WTC11 (cell line): Measurements from ENCODE around the gene CAMK2A. TPM values are rescaled to one million over a fixed set of nuclear protein-coding genes. Genes with fewer than 3 reads are reported as not detected.
A peak's percentile ranks its signal among the peaks of the same experiment; 100 is the strongest.

ENCODE experiments used
- CBFB ChIP-seq: sonication (generic); formaldehyde crosslinking; IDR thresholded peaks from 2 replicates; pipeline ENCODE4 v1.8.1; 2022; ENCODE audit warnings: mild to moderate bottlenecking, low read depth, missing genetic modification reagents
- ETV6 ChIP-seq: sonication (generic); formaldehyde crosslinking; IDR thresholded peaks from 2 replicates; pipeline ENCODE4 v1.8.1; 2022; ENCODE audit warnings: mild to moderate bottlenecking, missing genetic modification reagents
- FOXJ3 ChIP-seq: sonication (generic); formaldehyde crosslinking; IDR thresholded peaks from 2 replicates; pipeline ENCODE4 v1.9.0; 2021; ENCODE audit warnings: missing genetic modification reagents, mild to moderate bottlenecking, borderline replicate concordance
- FOXK1 ChIP-seq: sonication (generic); formaldehyde crosslinking; IDR thresholded peaks from 2 replicates; pipeline ENCODE4 v1.8.0; 2022; ENCODE audit warnings: mild to moderate bottlenecking, moderate library complexity, missing genetic modification reagents
- MYBL2 ChIP-seq: sonication (generic); formaldehyde crosslinking; IDR thresholded peaks from 2 replicates; pipeline ENCODE4 v1.8.1; 2023; ENCODE audit warnings: mild to moderate bottlenecking, moderate library complexity, missing genetic modification reagents
- NFE2L1 ChIP-seq: sonication (generic); formaldehyde crosslinking; IDR thresholded peaks from 2 replicates; pipeline ENCODE4 v1.8.1; 2023; ENCODE audit warnings: missing genetic modification reagents
- NFYB ChIP-seq: sonication (generic); formaldehyde crosslinking; conservative IDR thresholded peaks from 2 replicates; pipeline ENCODE4 v1.8.0; 2022; ENCODE audit warnings: low read depth, missing genetic modification reagents
- NR1H2 ChIP-seq: sonication (generic); formaldehyde crosslinking; IDR thresholded peaks from 2 replicates; pipeline ENCODE4 v1.9.0; 2021; ENCODE audit warnings: mild to moderate bottlenecking, moderate library complexity, missing genetic modification reagents
- NR3C1 ChIP-seq: sonication (generic); formaldehyde crosslinking; conservative IDR thresholded peaks from 2 replicates; pipeline ENCODE4 v1.8.1; 2023; ENCODE audit warnings: low read depth, mild to moderate bottlenecking, missing genetic modification reagents
- PRRX2 ChIP-seq: fragments of 250-450 bp; sonication (Bioruptor Pico); IDR thresholded peaks from 2 replicates; pipeline ENCODE4 v1.8.0; 2021; ENCODE audit warnings: mild to moderate bottlenecking
- RELA ChIP-seq: sonication (generic); formaldehyde crosslinking; IDR thresholded peaks from 2 replicates; pipeline ENCODE4 v1.8.1; 2022; ENCODE audit warnings: missing genetic modification reagents, mild to moderate bottlenecking, borderline replicate concordance
- TP53 ChIP-seq: sonication (generic); formaldehyde crosslinking; IDR thresholded peaks from 2 replicates; pipeline ENCODE4 v1.8.1; 2023; ENCODE audit warnings: mild to moderate bottlenecking, missing genetic modification reagents
- ZNF121 ChIP-seq: sonication (generic); formaldehyde crosslinking; IDR thresholded peaks from 2 replicates; pipeline ENCODE4 v1.8.0; 2023; ENCODE audit warnings: missing genetic modification reagents
- ZNF263 ChIP-seq: sonication (generic); formaldehyde crosslinking; IDR thresholded peaks from 2 replicates; pipeline ENCODE4 v1.8.1; 2022; ENCODE audit warnings: low read depth, mild to moderate bottlenecking, moderate library complexity, missing genetic modification reagents
- ZNF423 ChIP-seq: fragments of 250-450 bp; sonication (Bioruptor Pico); IDR thresholded peaks from 2 replicates; pipeline ENCODE4 v2.1.2; 2022; ENCODE audit warnings: mild to moderate bottlenecking, moderate library complexity
- total RNA-seq: library from RNA; stranded (reverse); gene quantifications from 3 replicates; pipeline ENCODE4 v1.2.3, GENCODE V29; 2021
- TF ChIP-seq, protein P1 (sequence below): sonication (generic); formaldehyde crosslinking; IDR thresholded peaks from 2 replicates; pipeline ENCODE4 v1.8.1; 2023; ENCODE audit warnings: mild to moderate bottlenecking, missing genetic modification reagents, moderate library complexity
- TF ChIP-seq, protein P2 (sequence below): sonication (generic); formaldehyde crosslinking; conservative IDR thresholded peaks from 2 replicates; pipeline ENCODE4 v1.8.1; 2023; ENCODE audit warnings: mild to moderate bottlenecking, low read depth, missing genetic modification reagents, moderate library complexity
- TF ChIP-seq, protein P3 (sequence below): sonication (generic); formaldehyde crosslinking; IDR thresholded peaks from 2 replicates; pipeline ENCODE4 v1.8.0; 2023; ENCODE audit warnings: missing genetic modification reagents
- TF ChIP-seq, protein P4 (sequence below): sonication (generic); formaldehyde crosslinking; IDR thresholded peaks from 2 replicates; pipeline ENCODE4 v1.8.1; 2022; ENCODE audit warnings: low read depth, missing genetic modification reagents, borderline replicate concordance
- TF ChIP-seq, protein P5 (sequence below): sonication (generic); formaldehyde crosslinking; conservative IDR thresholded peaks from 2 replicates; pipeline ENCODE4 v1.8.1; 2022; ENCODE audit warnings: mild to moderate bottlenecking, missing genetic modification reagents
- TF ChIP-seq, protein P6 (sequence below): sonication (generic); formaldehyde crosslinking; IDR thresholded peaks from 2 replicates; pipeline ENCODE4 v1.8.0; 2022; ENCODE audit warnings: missing genetic modification reagents

CAMK2A gene
- total RNA-seq, 1 experiment from 2014 or later = 0.13 TPM

DNA sequence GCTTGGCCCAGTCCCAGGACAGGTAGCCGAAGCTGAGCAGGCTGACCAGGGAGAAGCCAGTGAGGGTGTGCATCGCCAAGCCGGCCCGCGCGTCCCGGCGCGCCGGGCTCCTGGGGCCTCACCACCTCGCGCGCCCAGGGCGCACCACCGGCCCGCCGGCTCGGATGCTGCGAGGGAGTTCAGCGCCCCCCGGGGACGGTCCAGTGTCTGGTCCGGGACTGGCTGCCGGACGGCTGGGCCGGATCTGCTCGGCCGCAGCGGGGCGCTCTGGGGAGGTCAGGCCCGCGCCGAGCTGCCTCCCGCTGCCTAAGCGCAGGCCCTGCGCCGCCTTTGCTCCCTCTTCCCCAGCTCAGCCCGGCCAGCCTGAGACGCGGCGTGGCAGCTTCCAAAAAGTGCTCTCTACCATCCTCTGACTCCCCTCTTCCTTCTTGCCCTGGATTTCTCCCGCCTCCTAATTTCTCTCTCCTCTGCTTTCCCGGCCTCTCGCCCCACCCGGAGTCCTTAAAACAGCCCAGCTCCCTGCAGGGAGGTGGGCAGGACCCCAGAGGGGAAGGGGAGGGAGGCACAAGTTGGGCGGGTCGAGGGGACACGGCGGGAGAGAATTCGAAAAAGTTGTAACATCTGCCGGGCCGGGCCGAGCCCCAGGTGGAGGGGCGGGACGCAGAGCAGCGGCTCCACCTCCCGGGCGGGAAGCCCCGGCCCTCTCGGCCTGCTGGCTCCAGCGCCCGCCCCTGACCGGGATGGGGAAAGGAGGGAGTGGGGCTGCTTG, 12.9 kb upstream of the CAMK2A start, which contains the start of gene ARSI (continued):
- TF ChIP-seq NR1H2 (CRISPR knock-in tag) (no peak), NFYB (CRISPR knock-in tag) (no peak), NR3C1 (peak; percentile 70; the same call in 1 of the 2 replicates), ZNF121 (CRISPR knock-in tag) (no peak; the same call in 1 of the 2 replicates), PRRX2 (CRISPR knock-in tag) (no peak), NFE2L1 (CRISPR knock-in tag) (peak; percentile 12; the same call in 1 of the 2 replicates), RELA (CRISPR knock-in tag) (no peak), ETV6 (CRISPR knock-in tag) (no peak), CBFB (no peak), ZNF423 (CRISPR knock-in tag) (peak; percentile 38; the same call in 1 of the 2 replicates), FOXJ3 (CRISPR knock-in tag) (no peak), MYBL2 (0 out of 2 replicates have a peak, but pooled peaks have one; percentile 35), TP53 (peak; percentile 36; the same call in 1 of the 2 replicates), FOXK1 (CRISPR knock-in tag) (no peak), ZNF263 (no peak)
- TF ChIP-seq, protein P1, sequence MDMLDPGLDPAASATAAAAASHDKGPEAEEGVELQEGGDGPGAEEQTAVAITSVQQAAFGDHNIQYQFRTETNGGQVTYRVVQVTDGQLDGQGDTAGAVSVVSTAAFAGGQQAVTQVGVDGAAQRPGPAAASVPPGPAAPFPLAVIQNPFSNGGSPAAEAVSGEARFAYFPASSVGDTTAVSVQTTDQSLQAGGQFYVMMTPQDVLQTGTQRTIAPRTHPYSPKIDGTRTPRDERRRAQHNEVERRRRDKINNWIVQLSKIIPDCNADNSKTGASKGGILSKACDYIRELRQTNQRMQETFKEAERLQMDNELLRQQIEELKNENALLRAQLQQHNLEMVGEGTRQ (CRISPR knock-in tag) = no peak
- TF ChIP-seq, protein P2, sequence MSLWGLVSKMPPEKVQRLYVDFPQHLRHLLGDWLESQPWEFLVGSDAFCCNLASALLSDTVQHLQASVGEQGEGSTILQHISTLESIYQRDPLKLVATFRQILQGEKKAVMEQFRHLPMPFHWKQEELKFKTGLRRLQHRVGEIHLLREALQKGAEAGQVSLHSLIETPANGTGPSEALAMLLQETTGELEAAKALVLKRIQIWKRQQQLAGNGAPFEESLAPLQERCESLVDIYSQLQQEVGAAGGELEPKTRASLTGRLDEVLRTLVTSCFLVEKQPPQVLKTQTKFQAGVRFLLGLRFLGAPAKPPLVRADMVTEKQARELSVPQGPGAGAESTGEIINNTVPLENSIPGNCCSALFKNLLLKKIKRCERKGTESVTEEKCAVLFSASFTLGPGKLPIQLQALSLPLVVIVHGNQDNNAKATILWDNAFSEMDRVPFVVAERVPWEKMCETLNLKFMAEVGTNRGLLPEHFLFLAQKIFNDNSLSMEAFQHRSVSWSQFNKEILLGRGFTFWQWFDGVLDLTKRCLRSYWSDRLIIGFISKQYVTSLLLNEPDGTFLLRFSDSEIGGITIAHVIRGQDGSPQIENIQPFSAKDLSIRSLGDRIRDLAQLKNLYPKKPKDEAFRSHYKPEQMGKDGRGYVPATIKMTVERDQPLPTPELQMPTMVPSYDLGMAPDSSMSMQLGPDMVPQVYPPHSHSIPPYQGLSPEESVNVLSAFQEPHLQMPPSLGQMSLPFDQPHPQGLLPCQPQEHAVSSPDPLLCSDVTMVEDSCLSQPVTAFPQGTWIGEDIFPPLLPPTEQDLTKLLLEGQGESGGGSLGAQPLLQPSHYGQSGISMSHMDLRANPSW (CRISPR knock-in tag) = no peak
- TF ChIP-seq, protein P3, sequence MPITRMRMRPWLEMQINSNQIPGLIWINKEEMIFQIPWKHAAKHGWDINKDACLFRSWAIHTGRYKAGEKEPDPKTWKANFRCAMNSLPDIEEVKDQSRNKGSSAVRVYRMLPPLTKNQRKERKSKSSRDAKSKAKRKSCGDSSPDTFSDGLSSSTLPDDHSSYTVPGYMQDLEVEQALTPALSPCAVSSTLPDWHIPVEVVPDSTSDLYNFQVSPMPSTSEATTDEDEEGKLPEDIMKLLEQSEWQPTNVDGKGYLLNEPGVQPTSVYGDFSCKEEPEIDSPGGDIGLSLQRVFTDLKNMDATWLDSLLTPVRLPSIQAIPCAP (CRISPR knock-in tag) = no peak
- TF ChIP-seq, protein P4, sequence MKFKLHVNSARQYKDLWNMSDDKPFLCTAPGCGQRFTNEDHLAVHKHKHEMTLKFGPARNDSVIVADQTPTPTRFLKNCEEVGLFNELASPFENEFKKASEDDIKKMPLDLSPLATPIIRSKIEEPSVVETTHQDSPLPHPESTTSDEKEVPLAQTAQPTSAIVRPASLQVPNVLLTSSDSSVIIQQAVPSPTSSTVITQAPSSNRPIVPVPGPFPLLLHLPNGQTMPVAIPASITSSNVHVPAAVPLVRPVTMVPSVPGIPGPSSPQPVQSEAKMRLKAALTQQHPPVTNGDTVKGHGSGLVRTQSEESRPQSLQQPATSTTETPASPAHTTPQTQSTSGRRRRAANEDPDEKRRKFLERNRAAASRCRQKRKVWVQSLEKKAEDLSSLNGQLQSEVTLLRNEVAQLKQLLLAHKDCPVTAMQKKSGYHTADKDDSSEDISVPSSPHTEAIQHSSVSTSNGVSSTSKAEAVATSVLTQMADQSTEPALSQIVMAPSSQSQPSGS = no peak
- TF ChIP-seq, protein P5, sequence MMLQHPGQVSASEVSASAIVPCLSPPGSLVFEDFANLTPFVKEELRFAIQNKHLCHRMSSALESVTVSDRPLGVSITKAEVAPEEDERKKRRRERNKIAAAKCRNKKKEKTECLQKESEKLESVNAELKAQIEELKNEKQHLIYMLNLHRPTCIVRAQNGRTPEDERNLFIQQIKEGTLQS (CRISPR knock-in tag) = no peak
- TF ChIP-seq, protein P6, sequence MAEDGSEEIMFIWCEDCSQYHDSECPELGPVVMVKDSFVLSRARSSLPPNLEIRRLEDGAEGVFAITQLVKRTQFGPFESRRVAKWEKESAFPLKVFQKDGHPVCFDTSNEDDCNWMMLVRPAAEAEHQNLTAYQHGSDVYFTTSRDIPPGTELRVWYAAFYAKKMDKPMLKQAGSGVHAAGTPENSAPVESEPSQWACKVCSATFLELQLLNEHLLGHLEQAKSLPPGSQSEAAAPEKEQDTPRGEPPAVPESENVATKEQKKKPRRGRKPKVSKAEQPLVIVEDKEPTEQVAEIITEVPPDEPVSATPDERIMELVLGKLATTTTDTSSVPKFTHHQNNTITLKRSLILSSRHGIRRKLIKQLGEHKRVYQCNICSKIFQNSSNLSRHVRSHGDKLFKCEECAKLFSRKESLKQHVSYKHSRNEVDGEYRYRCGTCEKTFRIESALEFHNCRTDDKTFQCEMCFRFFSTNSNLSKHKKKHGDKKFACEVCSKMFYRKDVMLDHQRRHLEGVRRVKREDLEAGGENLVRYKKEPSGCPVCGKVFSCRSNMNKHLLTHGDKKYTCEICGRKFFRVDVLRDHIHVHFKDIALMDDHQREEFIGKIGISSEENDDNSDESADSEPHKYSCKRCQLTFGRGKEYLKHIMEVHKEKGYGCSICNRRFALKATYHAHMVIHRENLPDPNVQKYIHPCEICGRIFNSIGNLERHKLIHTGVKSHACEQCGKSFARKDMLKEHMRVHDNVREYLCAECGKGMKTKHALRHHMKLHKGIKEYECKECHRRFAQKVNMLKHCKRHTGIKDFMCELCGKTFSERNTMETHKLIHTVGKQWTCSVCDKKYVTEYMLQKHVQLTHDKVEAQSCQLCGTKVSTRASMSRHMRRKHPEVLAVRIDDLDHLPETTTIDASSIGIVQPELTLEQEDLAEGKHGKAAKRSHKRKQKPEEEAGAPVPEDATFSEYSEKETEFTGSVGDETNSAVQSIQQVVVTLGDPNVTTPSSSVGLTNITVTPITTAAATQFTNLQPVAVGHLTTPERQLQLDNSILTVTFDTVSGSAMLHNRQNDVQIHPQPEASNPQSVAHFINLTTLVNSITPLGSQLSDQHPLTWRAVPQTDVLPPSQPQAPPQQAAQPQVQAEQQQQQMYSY = no peak
- TF ChIP-seq, all 79 proteins: peak for 10
